ENCODE results near the gene TRAPPC1.
A peak's percentile ranks its signal among the peaks of the same experiment; 100 is the strongest.
"Not testable (repeated sequence)": the region's sequence is repeated elsewhere in the genome, so short reads cannot be mapped to it uniquely, and the experiment has no call there.

The TRAPPC1 gene

DNA sequence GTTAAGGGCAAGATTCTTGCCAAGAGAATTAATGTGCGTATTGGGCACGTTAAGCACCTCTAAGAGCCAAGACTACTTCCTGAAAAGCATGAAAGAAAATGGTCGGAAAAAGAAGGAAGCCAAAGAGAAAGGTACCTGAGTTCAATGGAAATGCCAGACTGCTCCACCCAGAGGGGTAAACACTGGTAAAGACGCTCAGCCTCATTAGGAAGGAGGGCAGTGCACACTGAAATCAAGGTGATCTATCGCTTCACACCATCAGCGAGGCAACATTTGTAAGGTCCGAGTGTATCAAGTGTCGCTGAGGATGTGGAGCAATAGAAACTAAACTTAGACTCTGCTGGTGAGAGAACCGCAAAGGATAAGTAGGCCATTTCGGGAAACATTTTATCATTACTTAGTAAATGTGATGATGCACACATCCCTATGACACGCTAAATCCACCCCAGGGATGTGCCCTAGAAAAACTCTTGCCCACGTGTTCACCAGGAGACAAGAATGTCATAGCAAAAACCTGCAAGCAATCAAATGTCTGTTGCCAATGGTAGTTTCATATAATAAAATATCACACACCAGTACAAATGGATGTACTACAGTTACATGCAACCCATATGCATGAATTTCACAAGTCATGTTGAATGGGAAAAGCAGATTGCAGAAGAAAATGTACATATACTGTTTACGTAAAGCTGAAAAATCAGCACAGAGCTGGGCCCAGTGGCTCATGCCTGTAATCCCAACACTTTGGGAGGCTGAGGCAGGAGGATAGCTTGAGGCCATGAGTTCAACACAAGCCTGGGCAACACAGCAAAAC is 23.9 kb upstream of the TRAPPC1 start:
- ATAC-seq (replicated peaks; ENCODE audit: extremely low read depth, poor library complexity, severe bottlenecking), result no peak
- peaks cover 9% of the 10 kb centered on the region for H3K27me3 Mint-ChIP-seq
- no peaks in the 10 kb centered on the region for H3K9me3 Mint-ChIP-seq
- H3K36me3 Mint-ChIP-seq (ENCODE audit: insufficient read depth), result peaks cover 1% of the 10 kb centered on the region
- no peak overlapping the region for H3K27ac Mint-ChIP-seq (ENCODE audit: low read depth)
- no peak for DNase-seq (ENCODE audit: low spot score in 2 of 2)
- H3K4me3 Mint-ChIP-seq, result no peak overlapping the region
- H3K4me1 Mint-ChIP-seq, result peaks cover 5% of the 10 kb centered on the region

DNA sequence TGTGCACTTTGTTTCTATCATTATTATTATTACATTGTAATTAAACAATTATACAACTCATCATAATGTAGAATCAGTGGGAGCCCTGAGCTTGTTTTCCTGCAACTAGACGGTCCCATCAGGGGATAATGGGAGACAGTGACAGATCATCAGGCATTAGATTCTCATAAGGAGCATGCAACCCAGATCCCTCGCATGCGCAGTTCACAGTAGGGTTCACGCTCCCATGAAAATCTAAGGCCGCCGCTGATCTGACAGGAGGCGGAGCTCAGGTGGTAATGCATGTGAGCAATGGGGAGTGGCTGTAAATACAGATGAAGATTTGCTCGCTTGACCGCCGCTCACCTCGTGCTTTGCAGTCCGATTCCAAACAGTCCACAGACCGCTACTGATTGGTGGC is 21.5 kb upstream of the TRAPPC1 start:
- not testable (repeated sequence) for ATAC-seq (replicated peaks; ENCODE audit: extremely low read depth, poor library complexity, severe bottlenecking); H3K36me3 Mint-ChIP-seq (ENCODE audit: insufficient read depth); H3K27me3 Mint-ChIP-seq; H3K4me3 Mint-ChIP-seq; DNase-seq (ENCODE audit: low spot score in 2 of 2); H3K9me3 Mint-ChIP-seq; H3K4me1 Mint-ChIP-seq; H3K27ac Mint-ChIP-seq (ENCODE audit: low read depth)

DNA sequence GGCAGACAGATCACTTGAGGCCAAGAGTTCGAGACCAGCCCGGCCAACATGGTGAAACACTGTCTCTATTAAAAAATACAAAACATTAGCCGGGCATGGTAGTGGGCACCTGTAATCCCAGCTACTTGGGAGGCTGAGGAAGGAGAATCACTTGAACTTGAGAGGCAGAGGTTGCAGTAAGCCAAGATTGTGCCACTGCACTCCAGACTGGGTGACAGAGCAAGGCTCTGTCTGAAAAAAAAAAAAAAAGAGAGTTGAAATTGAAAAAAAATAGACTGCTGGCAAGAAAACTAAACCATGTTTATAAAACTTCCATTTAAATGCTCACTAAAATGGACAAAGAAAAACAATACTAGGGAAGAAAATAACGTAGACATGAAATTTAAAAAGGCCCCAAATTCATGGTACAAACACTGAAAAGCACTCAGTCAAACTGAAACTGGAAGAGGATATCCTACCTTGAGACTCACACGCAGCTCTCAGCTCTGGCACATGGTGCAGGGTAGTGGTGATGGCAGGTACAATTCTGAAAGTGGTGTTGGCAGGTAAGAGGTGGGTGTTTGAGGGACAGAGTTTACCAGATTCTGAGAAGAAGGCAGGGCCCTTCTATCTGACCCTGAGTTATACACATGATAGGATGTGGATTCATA is 19.5 kb upstream of the TRAPPC1 start:
- no peak overlapping the region for H3K4me3 Mint-ChIP-seq
- H3K27ac Mint-ChIP-seq (ENCODE audit: low read depth), result peak overlapping the region; percentile 35
- H3K9me3 Mint-ChIP-seq, result no peaks in the 10 kb centered on the region
- ATAC-seq (replicated peaks; ENCODE audit: extremely low read depth, poor library complexity, severe bottlenecking), result peak; percentile 54
- no peak for DNase-seq (ENCODE audit: low spot score in 2 of 2)
- no peaks in the 10 kb centered on the region for H3K27me3 Mint-ChIP-seq
- peaks cover 16% of the 10 kb centered on the region for H3K36me3 Mint-ChIP-seq (ENCODE audit: insufficient read depth)
- H3K4me1 Mint-ChIP-seq, result peaks cover 5% of the 10 kb centered on the region

DNA sequence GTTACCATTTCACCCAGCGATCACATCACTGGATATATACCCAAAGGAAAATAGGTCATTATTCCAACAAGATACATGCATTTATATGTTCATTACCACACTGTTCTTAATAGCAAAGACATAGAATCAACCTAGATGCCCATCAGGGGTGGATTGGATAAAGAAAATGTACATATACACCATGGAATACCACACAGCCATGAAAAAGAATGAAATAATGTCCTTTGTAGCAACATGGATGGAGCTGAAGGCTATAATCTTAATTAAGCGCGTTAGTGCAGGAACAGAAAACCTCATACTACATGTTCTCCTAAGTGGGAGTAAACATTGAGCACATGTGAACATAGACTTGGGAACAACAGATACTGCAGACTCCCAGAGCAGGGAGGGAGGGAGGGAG is 18.8 kb upstream of the TRAPPC1 start:
- H3K27ac Mint-ChIP-seq (ENCODE audit: low read depth), result no peak overlapping the region
- H3K36me3 Mint-ChIP-seq (ENCODE audit: insufficient read depth), result peaks cover 19% of the 10 kb centered on the region
- no peaks in the 10 kb centered on the region for H3K9me3 Mint-ChIP-seq
- DNase-seq (ENCODE audit: low spot score in 2 of 2) (no peak), ATAC-seq (replicated peaks; ENCODE audit: extremely low read depth, poor library complexity, severe bottlenecking) (no peak)
- peaks cover 5% of the 10 kb centered on the region for H3K4me1 Mint-ChIP-seq
- no peak overlapping the region for H3K4me3 Mint-ChIP-seq
- no peaks in the 10 kb centered on the region for H3K27me3 Mint-ChIP-seq

DNA sequence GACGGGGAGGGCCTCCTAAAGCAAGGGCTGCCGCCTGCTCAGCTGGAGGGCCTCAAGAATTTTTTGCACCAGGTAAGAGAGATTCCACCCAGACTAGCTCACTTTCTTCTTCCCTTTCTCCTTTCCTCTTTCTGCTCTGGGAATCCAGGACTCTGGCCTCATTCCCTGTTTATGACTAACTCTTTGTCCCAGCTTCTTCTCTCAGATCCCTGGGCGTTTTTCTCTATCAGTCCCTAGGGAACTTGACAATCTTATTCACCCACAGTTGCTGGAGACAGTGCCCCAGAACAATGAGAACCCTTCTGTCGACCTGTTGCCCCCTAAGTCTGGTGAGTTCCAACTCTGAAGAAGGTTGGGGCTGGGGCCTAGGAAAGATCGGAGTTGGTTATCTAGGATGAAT is 15.9 kb upstream of the TRAPPC1 start:
- H3K9me3 Mint-ChIP-seq, result no peaks in the 10 kb centered on the region
- H3K4me3 Mint-ChIP-seq, result no peak overlapping the region
- DNase-seq (ENCODE audit: low spot score in 2 of 2), result no peak
- peaks cover 32% of the 10 kb centered on the region for H3K36me3 Mint-ChIP-seq (ENCODE audit: insufficient read depth)
- H3K4me1 Mint-ChIP-seq, result peaks cover 5% of the 10 kb centered on the region
- no peaks in the 10 kb centered on the region for H3K27me3 Mint-ChIP-seq
- ATAC-seq (replicated peaks; ENCODE audit: extremely low read depth, poor library complexity, severe bottlenecking), result no peak
- no peak overlapping the region for H3K27ac Mint-ChIP-seq (ENCODE audit: low read depth)

DNA sequence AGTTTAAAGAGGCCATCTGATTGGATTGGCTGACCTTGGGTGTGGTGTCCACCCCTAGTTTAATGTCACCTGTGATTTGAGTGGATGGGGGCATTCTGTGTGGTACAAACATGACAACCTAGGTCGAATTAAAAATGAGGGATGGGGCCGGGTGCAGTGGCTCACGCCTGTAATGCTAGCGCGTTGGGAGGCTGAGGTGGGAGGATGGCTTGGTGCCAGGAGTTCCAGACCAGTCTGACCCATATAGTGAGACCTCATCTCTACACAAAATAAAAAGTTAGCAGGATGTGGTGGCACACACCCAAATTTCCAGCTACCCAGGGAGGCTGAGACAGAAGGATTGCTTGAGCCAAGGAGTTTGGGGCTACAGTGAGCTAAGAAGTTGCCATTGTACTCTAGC is 14.7 kb upstream of the TRAPPC1 start:
- no peak overlapping the region for H3K27ac Mint-ChIP-seq (ENCODE audit: low read depth)
- no peaks in the 10 kb centered on the region for H3K9me3 Mint-ChIP-seq
- no peak overlapping the region for H3K4me3 Mint-ChIP-seq
- H3K27me3 Mint-ChIP-seq, result no peaks in the 10 kb centered on the region
- peaks cover 34% of the 10 kb centered on the region for H3K36me3 Mint-ChIP-seq (ENCODE audit: insufficient read depth)
- no peak for DNase-seq (ENCODE audit: low spot score in 2 of 2)
- peaks cover 3% of the 10 kb centered on the region for H3K4me1 Mint-ChIP-seq
- ATAC-seq (replicated peaks; ENCODE audit: extremely low read depth, poor library complexity, severe bottlenecking), result no peak

DNA sequence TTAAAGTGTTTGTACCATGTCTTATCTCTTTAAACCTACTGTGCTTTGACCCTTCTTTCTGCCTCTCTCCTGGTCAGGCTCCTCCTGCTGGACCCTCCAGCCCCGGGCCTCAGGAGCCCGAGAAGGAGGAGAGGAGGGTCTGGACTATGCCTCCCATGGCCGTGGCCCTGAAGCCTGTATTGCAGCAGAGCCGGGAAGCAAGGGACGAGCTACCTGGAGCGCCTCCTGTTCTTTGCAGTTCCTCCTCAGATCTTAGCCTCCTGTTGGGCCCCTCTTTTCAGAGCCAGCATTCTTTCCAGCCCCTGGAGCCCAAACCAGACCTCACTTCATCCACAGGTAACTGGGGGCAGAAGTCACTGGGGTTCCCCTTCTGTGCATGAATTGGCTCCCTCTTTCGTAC is 13.9 kb upstream of the TRAPPC1 start:
- Mint-ChIP-seq H3K27ac (ENCODE audit: low read depth) (no peak overlapping the region), H3K36me3 (ENCODE audit: insufficient read depth) (peaks cover 37% of the 10 kb centered on the region), H3K4me3 (no peak overlapping the region), H3K27me3 (no peaks in the 10 kb centered on the region), H3K4me1 (no peaks in the 10 kb centered on the region), H3K9me3 (no peaks in the 10 kb centered on the region)
- ATAC-seq (replicated peaks; ENCODE audit: extremely low read depth, poor library complexity, severe bottlenecking) (no peak), DNase-seq (ENCODE audit: low spot score in 2 of 2) (no peak)

DNA sequence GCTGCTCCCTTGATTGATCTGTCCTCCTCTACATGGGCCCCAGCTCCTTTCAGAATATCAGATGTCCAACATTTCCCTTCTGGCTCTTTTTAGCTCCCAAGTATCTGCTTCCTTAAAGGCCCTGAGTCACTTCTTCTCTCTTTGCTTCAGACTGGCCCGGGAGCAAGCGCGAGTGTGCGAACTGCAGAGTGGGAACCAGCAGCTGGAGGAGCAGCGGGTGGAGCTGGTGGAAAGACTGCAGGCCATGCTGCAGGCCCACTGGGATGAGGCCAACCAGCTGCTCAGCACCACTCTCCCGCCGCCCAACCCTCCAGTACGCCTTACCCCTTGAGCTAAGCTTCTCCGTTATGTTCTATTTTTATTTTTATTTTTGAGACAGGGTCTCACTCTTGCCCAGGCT is 12.6 kb upstream of the TRAPPC1 start:
- no peak for ATAC-seq (replicated peaks; ENCODE audit: extremely low read depth, poor library complexity, severe bottlenecking)
- H3K9me3 Mint-ChIP-seq, result no peaks in the 10 kb centered on the region
- DNase-seq (ENCODE audit: low spot score in 2 of 2), result no peak
- H3K36me3 Mint-ChIP-seq (ENCODE audit: insufficient read depth), result peaks cover 38% of the 10 kb centered on the region
- no peak overlapping the region for H3K4me3 Mint-ChIP-seq
- no peaks in the 10 kb centered on the region for H3K4me1 Mint-ChIP-seq
- no peaks in the 10 kb centered on the region for H3K27me3 Mint-ChIP-seq
- H3K27ac Mint-ChIP-seq (ENCODE audit: low read depth), result no peak overlapping the region

DNA sequence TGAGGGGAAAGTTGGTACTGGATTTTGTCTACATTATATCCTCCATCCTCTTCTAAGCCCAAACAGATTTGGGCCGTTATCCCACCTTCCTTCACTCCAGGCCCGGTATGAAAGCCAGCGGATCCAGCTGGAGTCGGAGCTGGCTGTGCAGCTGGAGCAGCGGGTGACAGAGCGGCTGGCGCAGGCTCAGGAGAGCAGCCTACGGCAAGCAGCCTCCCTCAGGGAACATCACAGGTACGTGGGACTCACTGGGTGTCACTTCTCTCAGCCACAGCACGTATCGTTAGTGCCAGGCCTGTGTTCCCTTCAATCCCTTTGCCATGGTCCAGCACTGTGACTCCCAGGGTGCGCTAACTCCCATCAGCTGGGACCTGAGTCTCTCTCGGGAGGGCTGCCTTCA is 11.5 kb upstream of the TRAPPC1 start:
- DNase-seq (ENCODE audit: low spot score in 2 of 2) (no peak), ATAC-seq (replicated peaks; ENCODE audit: extremely low read depth, poor library complexity, severe bottlenecking) (no peak)
- Mint-ChIP-seq H3K9me3 (no peaks in the 10 kb centered on the region), H3K4me3 (no peak overlapping the region), H3K4me1 (no peaks in the 10 kb centered on the region), H3K36me3 (ENCODE audit: insufficient read depth) (peaks cover 37% of the 10 kb centered on the region), H3K27me3 (no peaks in the 10 kb centered on the region), H3K27ac (ENCODE audit: low read depth) (no peak overlapping the region)

DNA sequence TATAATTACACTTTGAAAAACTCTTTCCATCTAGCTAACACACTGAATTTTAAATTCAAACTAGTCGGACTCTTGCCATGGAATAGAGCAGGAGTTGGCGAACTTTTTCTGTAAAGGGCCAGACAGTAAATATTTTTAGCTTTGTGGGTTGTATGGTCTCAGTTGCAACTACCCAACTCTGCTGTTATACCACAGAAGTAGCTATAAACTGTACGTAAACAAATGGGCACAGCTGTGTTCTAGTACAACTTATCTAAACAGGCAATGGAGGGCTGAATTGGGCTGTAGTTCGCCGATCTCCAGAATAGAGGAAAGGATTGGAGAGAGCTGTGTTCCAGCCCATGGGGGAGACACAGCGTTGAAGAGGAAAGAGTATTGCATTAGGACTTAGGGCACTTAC is 9.0 kb upstream of the TRAPPC1 start:
- Mint-ChIP-seq H3K9me3 (no peaks in the 10 kb centered on the region), H3K4me3 (no peak overlapping the region), H3K27me3 (no peaks in the 10 kb centered on the region), H3K36me3 (ENCODE audit: insufficient read depth) (peaks cover 36% of the 10 kb centered on the region), H3K4me1 (no peaks in the 10 kb centered on the region), H3K27ac (ENCODE audit: low read depth) (no peak overlapping the region)
- no peak for DNase-seq (ENCODE audit: low spot score in 2 of 2)
- ATAC-seq (replicated peaks; ENCODE audit: extremely low read depth, poor library complexity, severe bottlenecking), result no peak

DNA sequence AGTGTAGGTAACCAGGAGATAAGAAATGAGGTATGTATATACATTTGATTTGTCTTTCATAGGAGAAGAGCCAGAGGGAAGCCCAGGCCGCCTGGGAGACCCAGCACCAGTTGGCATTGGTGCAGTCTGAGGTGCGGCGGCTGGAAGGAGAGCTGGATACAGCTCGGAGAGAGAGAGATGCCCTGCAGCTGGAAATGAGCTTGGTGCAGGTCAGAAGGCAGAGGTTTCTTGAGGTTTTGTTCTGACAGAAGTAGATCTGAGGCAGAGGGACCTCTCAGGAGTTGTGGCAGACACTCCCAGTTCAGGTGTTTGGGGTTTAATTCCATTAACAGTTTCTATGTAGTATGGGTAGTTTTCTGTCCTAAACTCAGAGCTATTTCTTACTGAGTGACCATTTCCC is 8.3 kb upstream of the TRAPPC1 start:
- DNase-seq (ENCODE audit: low spot score in 2 of 2), result no peak
- no peaks in the 10 kb centered on the region for H3K4me1 Mint-ChIP-seq
- H3K27me3 Mint-ChIP-seq, result no peaks in the 10 kb centered on the region
- H3K9me3 Mint-ChIP-seq, result no peaks in the 10 kb centered on the region
- H3K27ac Mint-ChIP-seq (ENCODE audit: low read depth), result no peak overlapping the region
- peaks cover 37% of the 10 kb centered on the region for H3K36me3 Mint-ChIP-seq (ENCODE audit: insufficient read depth)
- H3K4me3 Mint-ChIP-seq, result no peak overlapping the region
- ATAC-seq (replicated peaks; ENCODE audit: extremely low read depth, poor library complexity, severe bottlenecking), result no peak

DNA sequence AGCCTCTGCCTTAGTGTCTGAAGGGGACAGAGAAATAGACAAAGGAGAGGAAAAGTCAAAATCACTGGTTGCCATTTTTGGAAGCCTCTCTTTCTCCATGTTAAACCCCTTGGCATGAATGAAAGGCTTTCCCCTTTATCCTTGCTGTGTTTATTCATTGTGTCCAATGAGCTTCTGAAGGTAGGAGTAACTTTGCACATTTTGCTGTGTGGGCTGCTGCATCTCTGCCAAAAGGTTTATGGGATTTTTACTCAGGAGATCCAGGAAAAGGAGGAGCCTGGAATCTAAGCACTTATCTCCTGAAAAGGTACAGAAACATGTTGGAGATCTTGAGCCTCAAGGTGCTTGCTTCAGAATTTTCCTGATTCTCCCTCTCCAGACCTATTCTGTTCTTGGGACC is 4.1 kb upstream of the TRAPPC1 start:
- no peak overlapping the region for H3K27ac Mint-ChIP-seq (ENCODE audit: low read depth)
- H3K36me3 Mint-ChIP-seq (ENCODE audit: insufficient read depth), result peaks cover 31% of the 10 kb centered on the region
- no peak overlapping the region for H3K4me3 Mint-ChIP-seq
- H3K27me3 Mint-ChIP-seq, result no peaks in the 10 kb centered on the region
- DNase-seq (ENCODE audit: low spot score in 2 of 2), result no peak
- peaks cover 36% of the 10 kb centered on the region for H3K4me1 Mint-ChIP-seq
- ATAC-seq (replicated peaks; ENCODE audit: extremely low read depth, poor library complexity, severe bottlenecking), result no peak
- no peaks in the 10 kb centered on the region for H3K9me3 Mint-ChIP-seq

DNA sequence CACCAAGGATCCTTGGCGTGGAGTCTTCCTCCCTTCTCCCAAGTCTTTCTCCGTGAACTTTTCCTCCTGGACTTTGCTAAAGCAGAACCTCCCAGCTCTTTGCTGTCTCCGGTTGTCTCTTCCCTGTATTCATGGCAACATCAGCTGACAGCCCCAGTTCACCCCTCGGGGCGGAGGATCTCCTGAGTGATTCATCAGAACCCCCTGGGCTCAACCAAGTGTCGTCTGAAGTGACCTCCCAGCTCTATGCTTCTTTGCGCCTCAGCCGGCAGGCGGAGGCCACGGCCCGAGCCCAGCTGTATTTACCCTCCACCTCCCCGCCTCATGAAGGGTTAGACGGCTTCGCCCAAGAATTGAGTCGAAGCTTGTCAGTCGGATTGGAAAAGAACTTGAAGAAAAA is 1.2 kb upstream of the TRAPPC1 start:
- Mint-ChIP-seq H3K9me3 (no peaks in the 10 kb centered on the region), H3K27ac (ENCODE audit: low read depth) (peak overlapping the region; percentile 96), H3K36me3 (ENCODE audit: insufficient read depth) (peaks cover 27% of the 10 kb centered on the region), H3K4me1 (peaks cover 41% of the 10 kb centered on the region), H3K4me3 (peak overlapping the region; percentile 85), H3K27me3 (no peaks in the 10 kb centered on the region)
- ATAC-seq (replicated peaks; ENCODE audit: extremely low read depth, poor library complexity, severe bottlenecking), result no peak
- no peak for DNase-seq (ENCODE audit: low spot score in 2 of 2)
